ENCODE measurements around the gene EHD4.
A peak's percentile ranks its signal among the peaks of the same experiment; 100 is the strongest.

Gene EHD4

DNA sequence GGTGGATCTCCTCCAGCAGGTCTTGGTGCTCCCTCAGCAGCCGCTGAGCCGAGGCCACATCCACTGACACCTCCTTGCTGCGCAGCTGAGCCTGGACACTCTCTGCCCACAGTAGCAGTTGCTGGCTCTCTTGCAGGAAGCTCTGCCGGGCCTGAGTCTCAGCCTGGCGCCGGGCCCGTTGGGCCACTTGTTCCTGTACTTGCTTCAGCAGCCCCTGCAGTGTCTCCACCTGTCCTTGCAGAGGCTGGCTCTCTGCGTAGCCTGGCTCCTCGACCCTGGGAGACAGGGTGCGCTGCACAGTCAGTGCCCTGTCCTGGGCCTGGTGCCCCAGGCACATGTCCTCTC is 94.0 kb downstream of the EHD4 start:
- Histone ChIP-seq H3K79me2 (ENCODE audit: insufficient read depth, low read length) (no peaks in the 10 kb centered on the region), H3K27me3 (ENCODE audit: insufficient read depth, low read length, poor library complexity) (no peaks in the 10 kb centered on the region), H3K9me3 (ENCODE audit: insufficient read depth, low read length, severe bottlenecking) (no peaks in the 10 kb centered on the region), H3K4me1 (ENCODE audit: insufficient read depth, low read length) (no peaks in the 10 kb centered on the region), H3K36me3 (ENCODE audit: insufficient read depth, low read length) (no peaks in the 10 kb centered on the region), H3K4me2 (ENCODE audit: insufficient read depth, low read length) (no peak overlapping the region), H4K20me1 (ENCODE audit: insufficient read depth, low read length) (no peaks in the 10 kb centered on the region; the same call in 1 of the 2 replicates), H2AFZ (ENCODE audit: low read depth, low read length) (no peak overlapping the region), H3K9ac (ENCODE audit: low read depth, low read length) (no peak overlapping the region), H3K27ac (ENCODE audit: low read length) (no peak overlapping the region), H3K4me3 (ENCODE audit: low read depth in 1 of 2, low read length in 2 of 2) (no peak overlapping the region)
- no peak for TF ChIP-seq EZH2 (IDR thresholded peaks at IDR 0.05; ENCODE audit: borderline replicate concordance, low read depth, low read length, severe bottlenecking)
- DNase-seq: no peak
- ATAC-seq (ENCODE audit: insufficient read depth, low read depth): no peak

DNA sequence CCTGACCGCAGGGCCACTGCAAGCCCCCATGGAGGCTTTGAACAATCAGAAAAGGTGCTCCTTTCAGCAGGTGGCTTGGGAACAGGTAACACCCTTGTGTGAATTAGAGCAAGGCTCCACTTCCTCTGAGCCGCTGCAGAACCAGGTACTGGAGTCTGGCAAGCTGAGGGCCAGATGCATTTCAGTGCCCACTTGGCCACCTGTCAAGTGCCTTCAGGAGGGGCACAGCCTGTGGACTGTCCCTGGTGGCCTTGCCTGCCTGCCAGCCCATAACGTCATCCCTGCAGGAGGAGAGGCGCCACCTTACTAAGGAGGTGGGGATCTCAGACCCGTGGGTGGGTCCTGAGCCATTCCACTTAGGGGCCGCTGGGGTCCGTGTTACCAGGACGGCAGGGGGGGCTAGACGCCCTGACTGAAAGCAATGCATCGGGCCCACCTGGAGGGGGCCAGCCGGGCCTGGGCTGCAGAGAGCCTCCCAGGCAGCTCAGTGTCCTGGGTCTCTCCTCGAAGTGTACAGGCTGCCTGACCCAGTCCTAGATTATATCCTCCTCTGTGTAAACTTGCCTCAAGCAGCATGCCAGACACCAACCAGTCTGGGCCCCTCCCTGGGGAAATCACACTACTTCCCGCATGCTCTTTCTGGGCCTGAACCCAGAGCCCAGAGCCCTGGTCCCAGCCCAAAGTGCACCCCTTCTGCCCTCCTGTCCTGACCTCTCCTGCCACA is 94.6 kb downstream of the EHD4 start:
- no peak overlapping the region for H3K27ac ChIP-seq (ENCODE audit: low read length)
- no peaks in the 10 kb centered on the region for H3K79me2 ChIP-seq (ENCODE audit: insufficient read depth, low read length)
- DNase-seq (no peak), ATAC-seq (ENCODE audit: insufficient read depth, low read depth) (no peak)
- TF ChIP-seq EZH2 (IDR thresholded peaks at IDR 0.05; ENCODE audit: borderline replicate concordance, low read depth, low read length, severe bottlenecking): no peak
- TF ChIP-seq, protein P1, sequence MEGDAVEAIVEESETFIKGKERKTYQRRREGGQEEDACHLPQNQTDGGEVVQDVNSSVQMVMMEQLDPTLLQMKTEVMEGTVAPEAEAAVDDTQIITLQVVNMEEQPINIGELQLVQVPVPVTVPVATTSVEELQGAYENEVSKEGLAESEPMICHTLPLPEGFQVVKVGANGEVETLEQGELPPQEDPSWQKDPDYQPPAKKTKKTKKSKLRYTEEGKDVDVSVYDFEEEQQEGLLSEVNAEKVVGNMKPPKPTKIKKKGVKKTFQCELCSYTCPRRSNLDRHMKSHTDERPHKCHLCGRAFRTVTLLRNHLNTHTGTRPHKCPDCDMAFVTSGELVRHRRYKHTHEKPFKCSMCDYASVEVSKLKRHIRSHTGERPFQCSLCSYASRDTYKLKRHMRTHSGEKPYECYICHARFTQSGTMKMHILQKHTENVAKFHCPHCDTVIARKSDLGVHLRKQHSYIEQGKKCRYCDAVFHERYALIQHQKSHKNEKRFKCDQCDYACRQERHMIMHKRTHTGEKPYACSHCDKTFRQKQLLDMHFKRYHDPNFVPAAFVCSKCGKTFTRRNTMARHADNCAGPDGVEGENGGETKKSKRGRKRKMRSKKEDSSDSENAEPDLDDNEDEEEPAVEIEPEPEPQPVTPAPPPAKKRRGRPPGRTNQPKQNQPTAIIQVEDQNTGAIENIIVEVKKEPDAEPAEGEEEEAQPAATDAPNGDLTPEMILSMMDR (IDR thresholded peaks at IDR 0.05; ENCODE audit: borderline replicate concordance, extremely low read depth, low read length, poor library complexity, severe bottlenecking): no peak
- no peaks in the 10 kb centered on the region; the same call in 1 of the 2 replicates for H4K20me1 ChIP-seq (ENCODE audit: insufficient read depth, low read length)
- H3K4me2 ChIP-seq (ENCODE audit: insufficient read depth, low read length): no peak overlapping the region
- H3K4me1 ChIP-seq (ENCODE audit: insufficient read depth, low read length): no peaks in the 10 kb centered on the region
- no peak overlapping the region for H3K4me3 ChIP-seq (ENCODE audit: low read depth in 1 of 2, low read length in 2 of 2)
- no peaks in the 10 kb centered on the region for H3K9me3 ChIP-seq (ENCODE audit: insufficient read depth, low read length, severe bottlenecking)
- H3K27me3 ChIP-seq (ENCODE audit: insufficient read depth, low read length, poor library complexity): no peaks in the 10 kb centered on the region
- H3K9ac ChIP-seq (ENCODE audit: low read depth, low read length): no peak overlapping the region
- no peak overlapping the region for H2AFZ ChIP-seq (ENCODE audit: low read depth, low read length)
- H3K36me3 ChIP-seq (ENCODE audit: insufficient read depth, low read length): no peaks in the 10 kb centered on the region

DNA sequence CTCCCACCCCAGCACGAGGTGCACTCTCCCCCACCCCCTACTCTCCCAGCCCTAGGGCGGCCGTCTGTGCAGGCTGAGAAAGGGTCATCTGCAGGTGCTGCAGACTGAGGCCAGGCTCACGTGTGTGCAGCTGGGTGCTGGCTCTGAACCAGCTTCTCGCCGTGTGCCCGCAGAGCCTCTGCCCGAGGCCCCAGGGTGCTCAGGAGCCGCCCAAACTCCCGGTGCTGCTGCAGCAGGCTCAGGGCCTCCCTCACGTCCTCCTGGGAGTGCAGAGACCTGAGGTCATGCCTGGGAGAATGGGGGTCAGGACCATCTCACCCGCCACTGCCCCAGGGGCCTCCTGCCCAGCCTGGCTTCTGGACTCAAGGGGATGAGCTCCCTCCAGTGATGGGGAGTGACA is 95.7 kb downstream of the EHD4 start:
- no peak overlapping the region for H3K4me2 ChIP-seq (ENCODE audit: insufficient read depth, low read length)
- H3K27me3 ChIP-seq (ENCODE audit: insufficient read depth, low read length, poor library complexity): no peaks in the 10 kb centered on the region
- H3K4me1 ChIP-seq (ENCODE audit: insufficient read depth, low read length): no peaks in the 10 kb centered on the region
- H3K36me3 ChIP-seq (ENCODE audit: insufficient read depth, low read length): no peaks in the 10 kb centered on the region
- H3K9ac ChIP-seq (ENCODE audit: low read depth, low read length): no peak overlapping the region
- no peak overlapping the region for H2AFZ ChIP-seq (ENCODE audit: low read depth, low read length)
- H4K20me1 ChIP-seq (ENCODE audit: insufficient read depth, low read length): no peaks in the 10 kb centered on the region; the same call in 1 of the 2 replicates
- no peak for DNase-seq
- H3K4me3 ChIP-seq (ENCODE audit: low read depth in 1 of 2, low read length in 2 of 2): no peak overlapping the region
- no peaks in the 10 kb centered on the region for H3K79me2 ChIP-seq (ENCODE audit: insufficient read depth, low read length)
- H3K27ac ChIP-seq (ENCODE audit: low read length): no peak overlapping the region
- H3K9me3 ChIP-seq (ENCODE audit: insufficient read depth, low read length, severe bottlenecking): no peaks in the 10 kb centered on the region
- TF ChIP-seq, protein P1 (IDR thresholded peaks at IDR 0.05; ENCODE audit: borderline replicate concordance, extremely low read depth, low read length, poor library complexity, severe bottlenecking): no peak
- TF ChIP-seq EZH2 (IDR thresholded peaks at IDR 0.05; ENCODE audit: borderline replicate concordance, low read depth, low read length, severe bottlenecking): no peak
- no peak for ATAC-seq (ENCODE audit: insufficient read depth, low read depth)

DNA sequence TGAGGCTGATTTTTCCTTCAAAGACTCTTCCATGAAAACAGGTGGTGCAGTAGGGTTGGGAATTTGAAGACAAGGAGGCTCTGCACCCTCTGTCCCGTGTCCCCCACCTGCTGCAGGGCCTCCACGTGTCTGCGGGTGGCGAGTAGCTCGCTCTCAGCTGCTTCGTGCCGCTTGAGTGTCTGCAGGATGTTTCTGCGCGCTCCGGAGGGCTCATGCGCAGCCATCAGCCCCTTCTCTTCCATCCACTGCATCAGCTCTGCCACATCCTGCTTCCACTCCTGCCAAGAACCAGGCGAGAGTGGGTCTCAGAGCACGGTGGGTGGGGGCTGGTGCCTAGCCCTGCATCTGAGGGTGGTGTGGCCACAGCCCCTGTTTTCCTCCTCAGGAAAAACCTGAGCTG is 96.3 kb downstream of the EHD4 start:
- Histone ChIP-seq H3K4me3 (ENCODE audit: low read depth in 1 of 2, low read length in 2 of 2) (no peak overlapping the region), H3K9ac (ENCODE audit: low read depth, low read length) (no peak overlapping the region), H3K79me2 (ENCODE audit: insufficient read depth, low read length) (no peaks in the 10 kb centered on the region), H2AFZ (ENCODE audit: low read depth, low read length) (no peak overlapping the region), H3K36me3 (ENCODE audit: insufficient read depth, low read length) (no peaks in the 10 kb centered on the region), H3K27me3 (ENCODE audit: insufficient read depth, low read length, poor library complexity) (no peaks in the 10 kb centered on the region), H3K4me1 (ENCODE audit: insufficient read depth, low read length) (no peaks in the 10 kb centered on the region), H3K27ac (ENCODE audit: low read length) (no peak overlapping the region), H3K4me2 (ENCODE audit: insufficient read depth, low read length) (no peak overlapping the region), H3K9me3 (ENCODE audit: insufficient read depth, low read length, severe bottlenecking) (no peaks in the 10 kb centered on the region), H4K20me1 (ENCODE audit: insufficient read depth, low read length) (no peaks in the 10 kb centered on the region; the same call in 1 of the 2 replicates)
- TF ChIP-seq, protein P1 (IDR thresholded peaks at IDR 0.05; ENCODE audit: borderline replicate concordance, extremely low read depth, low read length, poor library complexity, severe bottlenecking): no peak
- no peak for TF ChIP-seq EZH2 (IDR thresholded peaks at IDR 0.05; ENCODE audit: borderline replicate concordance, low read depth, low read length, severe bottlenecking)
- ATAC-seq (ENCODE audit: insufficient read depth, low read depth) (peak; percentile 58), DNase-seq (peak; percentile 10)

Measured in DND-41 (cell line).